ENCODE data around the gene KCNJ18.
"Not testable (repeated sequence)": the region's sequence is repeated elsewhere in the genome, so short reads cannot be mapped to it uniquely, and the experiment has no call there.

The KCNJ18 gene

GRCh38 chr17:21705021-21705601 lies 12.8 kb downstream of the KCNJ18 start:
- no peak overlapping the region for H3K4me3 ChIP-seq (ENCODE audit: low read length)
- H3K27me3 ChIP-seq (ENCODE audit: control insufficient read depth, insufficient read depth, low read length), result no peaks in the 10 kb centered on the region
- H3K36me3 ChIP-seq (ENCODE audit: control insufficient read depth, insufficient read depth, low read length), result no peaks in the 10 kb centered on the region
- no peak overlapping the region for H3K9ac ChIP-seq (ENCODE audit: low read length)
- no peaks in the 10 kb centered on the region for H3K4me1 ChIP-seq (ENCODE audit: control insufficient read depth, insufficient read depth, low read length)
- H3K27ac ChIP-seq (ENCODE audit: low read depth, low read length), result no peak overlapping the region

GRCh38 chr17:21705746-21706145 lies 13.4 kb downstream of the KCNJ18 start:
- H3K27ac ChIP-seq (ENCODE audit: low read depth, low read length); H3K9ac ChIP-seq (ENCODE audit: low read length); H3K4me1 ChIP-seq (ENCODE audit: control insufficient read depth, insufficient read depth, low read length); H3K4me3 ChIP-seq (ENCODE audit: low read length); H3K27me3 ChIP-seq (ENCODE audit: control insufficient read depth, insufficient read depth, low read length); H3K36me3 ChIP-seq (ENCODE audit: control insufficient read depth, insufficient read depth, low read length): not testable (repeated sequence)

GRCh38 chr17:21706546-21706945 lies 14.2 kb downstream of the KCNJ18 start:
- not testable (repeated sequence) for H3K4me1 ChIP-seq (ENCODE audit: control insufficient read depth, insufficient read depth, low read length); H3K4me3 ChIP-seq (ENCODE audit: low read length); H3K27me3 ChIP-seq (ENCODE audit: control insufficient read depth, insufficient read depth, low read length); H3K9ac ChIP-seq (ENCODE audit: low read length); H3K36me3 ChIP-seq (ENCODE audit: control insufficient read depth, insufficient read depth, low read length); H3K27ac ChIP-seq (ENCODE audit: low read depth, low read length)

GRCh38 chr17:21707131-21707530 lies 14.8 kb downstream of the KCNJ18 start:
- not testable (repeated sequence) for H3K27ac ChIP-seq (ENCODE audit: low read depth, low read length)

GRCh38 chr17:21707711-21708611 lies 15.6 kb downstream of the KCNJ18 start:
- H3K9ac ChIP-seq (ENCODE audit: low read length); H3K4me1 ChIP-seq (ENCODE audit: control insufficient read depth, insufficient read depth, low read length); H3K27me3 ChIP-seq (ENCODE audit: control insufficient read depth, insufficient read depth, low read length); H3K36me3 ChIP-seq (ENCODE audit: control insufficient read depth, insufficient read depth, low read length); H3K27ac ChIP-seq (ENCODE audit: low read depth, low read length); H3K4me3 ChIP-seq (ENCODE audit: low read length): not testable (repeated sequence)

More at GRCh38 chr17:21707131-21707530, 14.8 kb downstream of the KCNJ18 start:
- H3K4me3 ChIP-seq (ENCODE audit: low read length); H3K4me1 ChIP-seq (ENCODE audit: control insufficient read depth, insufficient read depth, low read length); H3K9ac ChIP-seq (ENCODE audit: low read length); H3K27me3 ChIP-seq (ENCODE audit: control insufficient read depth, insufficient read depth, low read length); H3K36me3 ChIP-seq (ENCODE audit: control insufficient read depth, insufficient read depth, low read length): not testable (repeated sequence)

- not testable (repeated sequence) for H3K27ac ChIP-seq (ENCODE audit: low read depth, low read length); H3K27me3 ChIP-seq (ENCODE audit: control insufficient read depth, insufficient read depth, low read length); H3K9ac ChIP-seq (ENCODE audit: low read length); H3K36me3 ChIP-seq (ENCODE audit: control insufficient read depth, insufficient read depth, low read length); H3K4me3 ChIP-seq (ENCODE audit: low read length); H3K4me1 ChIP-seq (ENCODE audit: control insufficient read depth, insufficient read depth, low read length)
These were observed 16.6 kb downstream of the KCNJ18 start for GRCh38 chr17:21708612-21709535.

GRCh38 chr17:21709994-21710393 lies 17.7 kb downstream of the KCNJ18 start:
- H3K9ac ChIP-seq (ENCODE audit: low read length); H3K27ac ChIP-seq (ENCODE audit: low read depth, low read length); H3K4me3 ChIP-seq (ENCODE audit: low read length); H3K36me3 ChIP-seq (ENCODE audit: control insufficient read depth, insufficient read depth, low read length); H3K27me3 ChIP-seq (ENCODE audit: control insufficient read depth, insufficient read depth, low read length); H3K4me1 ChIP-seq (ENCODE audit: control insufficient read depth, insufficient read depth, low read length): not testable (repeated sequence)

GRCh38 chr17:21710486-21710885 lies 18.2 kb downstream of the KCNJ18 start:
- not testable (repeated sequence) for H3K27ac ChIP-seq (ENCODE audit: low read depth, low read length); H3K9ac ChIP-seq (ENCODE audit: low read length); H3K4me3 ChIP-seq (ENCODE audit: low read length); H3K4me1 ChIP-seq (ENCODE audit: control insufficient read depth, insufficient read depth, low read length); H3K27me3 ChIP-seq (ENCODE audit: control insufficient read depth, insufficient read depth, low read length); H3K36me3 ChIP-seq (ENCODE audit: control insufficient read depth, insufficient read depth, low read length)

GRCh38 chr17:21711182-21711581 lies 18.9 kb downstream of the KCNJ18 start:
- Histone ChIP-seq H3K4me1 (ENCODE audit: control insufficient read depth, insufficient read depth, low read length) (no peaks in the 10 kb centered on the region), H3K36me3 (ENCODE audit: control insufficient read depth, insufficient read depth, low read length) (no peaks in the 10 kb centered on the region), H3K27me3 (ENCODE audit: control insufficient read depth, insufficient read depth, low read length) (no peaks in the 10 kb centered on the region), H3K4me3 (ENCODE audit: low read length) (no peak overlapping the region), H3K27ac (ENCODE audit: low read depth, low read length) (no peak overlapping the region), H3K9ac (ENCODE audit: low read length) (no peak overlapping the region)

- H3K27me3 ChIP-seq (ENCODE audit: control insufficient read depth, insufficient read depth, low read length); H3K4me3 ChIP-seq (ENCODE audit: low read length); H3K36me3 ChIP-seq (ENCODE audit: control insufficient read depth, insufficient read depth, low read length): not testable (repeated sequence)
These were observed 20.7 kb downstream of the KCNJ18 start for GRCh38 chr17:21713020-21713419.

GRCh38 chr17:21713631-21714030 lies 21.3 kb downstream of the KCNJ18 start:
- not testable (repeated sequence) for H3K36me3 ChIP-seq (ENCODE audit: control insufficient read depth, insufficient read depth, low read length); H3K9ac ChIP-seq (ENCODE audit: low read length); H3K4me1 ChIP-seq (ENCODE audit: control insufficient read depth, insufficient read depth, low read length); H3K27ac ChIP-seq (ENCODE audit: low read depth, low read length); H3K27me3 ChIP-seq (ENCODE audit: control insufficient read depth, insufficient read depth, low read length); H3K4me3 ChIP-seq (ENCODE audit: low read length)

More at GRCh38 chr17:21713020-21713419, 20.7 kb downstream of the KCNJ18 start:
- not testable (repeated sequence) for H3K4me1 ChIP-seq (ENCODE audit: control insufficient read depth, insufficient read depth, low read length); H3K27ac ChIP-seq (ENCODE audit: low read depth, low read length); H3K9ac ChIP-seq (ENCODE audit: low read length)

GRCh38 chr17:21714676-21715075 lies 22.4 kb downstream of the KCNJ18 start:
- H3K27ac ChIP-seq (ENCODE audit: low read depth, low read length); H3K4me3 ChIP-seq (ENCODE audit: low read length); H3K4me1 ChIP-seq (ENCODE audit: control insufficient read depth, insufficient read depth, low read length); H3K27me3 ChIP-seq (ENCODE audit: control insufficient read depth, insufficient read depth, low read length); H3K36me3 ChIP-seq (ENCODE audit: control insufficient read depth, insufficient read depth, low read length); H3K9ac ChIP-seq (ENCODE audit: low read length): not testable (repeated sequence)
